H9 (cell line): ENCODE data around the gene RAB5IF. TPM values are rescaled to one million over a fixed set of nuclear protein-coding genes. Genes with fewer than 3 reads are reported as not detected.

Source experiments
- DNase-seq: peaks from one replicate; pipeline ENCODE4 v3.0.0-alpha.2; 2017
- H2AFZ ChIP-seq: one replicate; pipeline ENCODE4 v1.6.1; 2013; ENCODE audit warnings: mild to moderate bottlenecking, low read length, control low read depth, moderate library complexity
- H2AK5ac ChIP-seq: 2 replicates; pipeline ENCODE4 v1.6.1; 2013; ENCODE audit warnings: low read length, control low read depth, mixed read lengths; ENCODE audit not compliant: insufficient read length
- H2BK120ac ChIP-seq: one replicate; pipeline ENCODE4 v1.6.1; 2013; ENCODE audit warnings: low read depth, mild to moderate bottlenecking, low read length, control low read depth, inconsistent platforms; ENCODE audit not compliant: poor library complexity, severe bottlenecking
- H2BK12ac ChIP-seq: 2 replicates; pipeline ENCODE4 v1.6.1; 2013; ENCODE audit warnings: low read length, control low read depth, mixed read lengths, low read depth; ENCODE audit not compliant: insufficient read length
- H2BK15ac ChIP-seq: 2 replicates; pipeline ENCODE4 v1.6.1; 2013; ENCODE audit warnings: low read depth, low read length, control low read depth
- H2BK20ac ChIP-seq: one replicate; pipeline ENCODE4 v1.6.1; 2013; ENCODE audit warnings: low read depth, mild to moderate bottlenecking, low read length, control low read depth, inconsistent platforms; ENCODE audit not compliant: poor library complexity, severe bottlenecking
- H2BK5ac ChIP-seq: 2 replicates; pipeline ENCODE4 v1.6.1; 2013; ENCODE audit warnings: low read length, control low read depth, mixed read lengths; ENCODE audit not compliant: insufficient read length
- H3K14ac ChIP-seq: 2 replicates; pipeline ENCODE4 v1.6.1; 2013; ENCODE audit warnings: low read length, control low read depth; ENCODE audit not compliant: insufficient read depth
- H3K18ac ChIP-seq: 2 replicates; pipeline ENCODE4 v1.6.1; 2013; ENCODE audit warnings: low read depth, mild to moderate bottlenecking, mixed read lengths, low read length, control low read depth; ENCODE audit not compliant: insufficient read length
- H3K23ac ChIP-seq: 2 replicates; pipeline ENCODE4 v1.6.1; 2013; ENCODE audit warnings: low read length, control low read depth, mixed read lengths, low read depth; ENCODE audit not compliant: insufficient read length
- H3K23me2 ChIP-seq: 2 replicates; pipeline ENCODE4 v1.6.1; 2013; ENCODE audit warnings: low read depth, mild to moderate bottlenecking, mixed read lengths, low read length, control low read depth; ENCODE audit not compliant: insufficient read length, poor library complexity, severe bottlenecking
- H3K27ac ChIP-seq: 2 replicates; pipeline ENCODE4 v1.5.1; 2013; ENCODE audit warnings: low read length, control low read depth, mixed read lengths, low read depth; ENCODE audit not compliant: insufficient read length
- H3K27me3 ChIP-seq: 2 replicates; pipeline ENCODE4 v1.6.1; 2013; ENCODE audit warnings: low read length, control low read depth, inconsistent platforms; ENCODE audit not compliant: insufficient read depth
- H3K4ac ChIP-seq: 2 replicates; pipeline ENCODE4 v1.6.1; 2013; ENCODE audit warnings: low read depth, mild to moderate bottlenecking, control low read depth, inconsistent platforms, low read length, moderate library complexity
- H3K4me1 ChIP-seq: 2 replicates; pipeline ENCODE4 v1.6.1; 2013; ENCODE audit warnings: low read length, control low read depth, inconsistent platforms; ENCODE audit not compliant: insufficient read depth
- H3K4me2 ChIP-seq: 2 replicates; pipeline ENCODE4 v1.6.1; 2013; ENCODE audit warnings: low read length, control low read depth, mixed read lengths; ENCODE audit not compliant: insufficient read length, insufficient read depth
- H3K56ac ChIP-seq: 2 replicates; pipeline ENCODE4 v1.6.1; 2013; ENCODE audit warnings: low read depth, mild to moderate bottlenecking, mixed read lengths, low read length, control low read depth; ENCODE audit not compliant: insufficient read length
- H3K79me1 ChIP-seq: 2 replicates; pipeline ENCODE4 v1.6.1; 2013; ENCODE audit warnings: low read depth, mild to moderate bottlenecking, moderate library complexity, low read length, control low read depth, inconsistent platforms; ENCODE audit not compliant: insufficient read depth, poor library complexity, severe bottlenecking
- H3K79me2 ChIP-seq: 2 replicates; pipeline ENCODE4 v1.6.1; 2013; ENCODE audit warnings: low read length, control low read depth, inconsistent platforms; ENCODE audit not compliant: insufficient read depth
- H3K9ac ChIP-seq: 2 replicates; pipeline ENCODE4 v1.6.1; 2013; ENCODE audit warnings: low read length, control low read depth, mixed read lengths; ENCODE audit not compliant: insufficient read length; ENCODE audit errors: extremely low read depth
- H3K9me3 ChIP-seq: one replicate; pipeline ENCODE4 v1.6.1; 2013; ENCODE audit warnings: low read depth, low read length, inconsistent platforms; ENCODE audit not compliant: control insufficient read depth
- H3T11ph ChIP-seq: one replicate; pipeline ENCODE4 v1.6.1; 2013; ENCODE audit warnings: mild to moderate bottlenecking, low read length, control low read depth, inconsistent platforms
- H4K20me1 ChIP-seq: one replicate; pipeline ENCODE4 v1.6.1; 2013; ENCODE audit not compliant: control insufficient read depth, insufficient read length, insufficient read depth
- H4K5ac ChIP-seq: 2 replicates; pipeline ENCODE4 v1.6.1; 2013; ENCODE audit warnings: low read depth, mild to moderate bottlenecking, mixed read lengths, low read length, control low read depth; ENCODE audit not compliant: insufficient read length
- H4K8ac ChIP-seq: replicated peaks from 2 replicates; pipeline ENCODE4 v1.6.1; 2013; ENCODE audit warnings: low read length, control low read depth, mixed read lengths, low read depth; ENCODE audit not compliant: insufficient read length
- H4K91ac ChIP-seq: 2 replicates; pipeline ENCODE4 v1.6.1; 2013; ENCODE audit warnings: low read depth, mild to moderate bottlenecking, moderate library complexity, mixed read lengths, low read length, control low read depth; ENCODE audit not compliant: insufficient read length
- H3K27ac Mint-ChIP-seq, 3 experiments: 2 replicates in 2 of 3; 3 replicates in 1 of 3; pipeline ENCODE4 v1.8.0; 2020 to 2021; ENCODE audit warnings: mixed read lengths in 3 of 3, mild to moderate bottlenecking in 1 of 3, moderate library complexity in 1 of 3
- H3K27me3 Mint-ChIP-seq: 2 replicates; pipeline ENCODE4 v1.8.0; 2021; ENCODE audit warnings: low read depth, mild to moderate bottlenecking, moderate library complexity, mixed read lengths
- H3K36me3 Mint-ChIP-seq, 3 experiments: 2 replicates in 2 of 3; 3 replicates in 1 of 3; pipeline ENCODE4 v1.8.0; 2020 to 2021; ENCODE audit warnings: low read depth in 3 of 3, mixed read lengths in 3 of 3; ENCODE audit not compliant: insufficient read depth in 1 of 3
- H3K4me1 Mint-ChIP-seq, 2 experiments: 2 replicates each; pipeline ENCODE4 v1.8.0; 2020; ENCODE audit warnings: mixed read lengths in 2 of 2
- H3K4me3 Mint-ChIP-seq, 2 experiments: 2 replicates in 1 of 2; 3 replicates in 1 of 2; pipeline ENCODE4 v1.8.0; 2020 to 2021; ENCODE audit warnings: mild to moderate bottlenecking in 2 of 2, mixed read lengths in 2 of 2, moderate library complexity in 1 of 2
- H3K9me3 Mint-ChIP-seq, 2 experiments: 2 replicates in 1 of 2; 3 replicates in 1 of 2; pipeline ENCODE4 v1.8.0; 2020; ENCODE audit warnings: mild to moderate bottlenecking in 2 of 2, mixed read lengths in 2 of 2, moderate library complexity in 1 of 2
- CTCF ChIP-seq: fragments of 200-600 bp; sonication (generic); conservative IDR thresholded peaks from 3 replicates; pipeline ENCODE4 v1.8.0; 2021; ENCODE audit warnings: antibody characterized with exemption, mild to moderate bottlenecking
- WGBS: extraction: QIAGEN DNeasy Blood & Tissue Kit; methylation state at CpG from one replicate; pipeline ENCODE4 v1.1.7; 2013; ENCODE audit warnings: missing lambda C conversion rate, low lambda C conversion rate, mixed read lengths; ENCODE audit not compliant: insufficient read length; ENCODE audit errors: extremely low coverage; 5-methylcytosine and 5-hydroxymethylcytosine counted together
- total RNA-seq: library from RNA; stranded (reverse); gene quantifications from 2 replicates; pipeline ENCODE4 v1.2.1, GENCODE V29; 2021

RAB5IF gene
- total RNA-seq, 1 experiment from 2014 or later = 96.5 TPM

DNA sequence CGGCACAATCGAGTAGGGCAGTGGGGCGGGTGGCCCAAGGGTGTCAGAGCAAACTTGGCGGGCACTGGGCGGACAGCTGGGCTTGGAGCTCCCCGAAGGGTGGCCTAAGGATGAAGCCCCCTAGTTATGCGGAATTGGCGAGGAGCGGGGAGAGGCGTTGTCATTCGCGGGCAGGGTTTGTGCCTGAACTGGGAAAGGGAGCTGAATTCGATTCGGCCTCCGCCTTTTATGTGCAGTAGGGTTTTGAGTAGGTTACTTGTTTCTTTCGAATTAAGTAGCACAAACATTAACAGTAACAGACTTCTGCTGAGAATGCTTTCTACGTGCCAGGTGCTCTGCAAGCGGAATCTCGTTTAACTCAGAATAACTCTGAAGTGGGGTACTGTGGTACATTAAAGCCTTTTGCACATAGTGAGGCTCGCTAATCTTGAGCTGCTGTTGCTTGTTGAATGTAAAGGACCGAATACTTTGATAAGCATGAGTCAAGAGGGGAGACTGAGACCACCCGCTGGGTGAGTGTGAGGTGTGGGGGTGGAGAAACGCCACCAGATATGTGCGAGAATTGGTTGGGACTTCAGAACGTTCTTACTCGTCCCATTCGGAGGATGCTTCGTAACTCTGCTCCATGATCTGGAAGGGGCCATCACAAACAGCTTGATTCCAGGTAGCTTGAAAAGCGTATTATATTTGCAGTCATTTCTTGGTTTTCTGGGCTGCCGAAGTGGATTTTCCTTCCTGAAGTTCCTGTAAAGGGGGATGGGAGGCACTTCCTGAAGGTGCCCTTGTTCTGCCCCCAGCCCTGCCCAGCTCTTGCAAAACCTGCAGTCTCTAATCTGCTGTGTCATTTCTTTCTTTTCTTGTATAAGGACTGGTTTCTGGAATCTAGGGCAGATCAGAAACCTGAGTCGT lies 833 bp downstream of the RAB5IF start:
- DNase-seq = no peak
- H3K56ac ChIP-seq = no peak overlapping the region
- H3K27me3 Mint-ChIP-seq = peaks cover 4% of the 10 kb centered on the region
- H2BK120ac ChIP-seq = no peak overlapping the region
- no peak overlapping the region for H2AK5ac ChIP-seq
- H2BK20ac ChIP-seq = no peak overlapping the region
- no peak overlapping the region for H2BK12ac ChIP-seq
- peak overlapping the region; percentile 99 for H3K4me3 Mint-ChIP-seq
- peaks cover 17 to 20% of the 10 kb centered on the region in 2 experiments for H3K4me1 Mint-ChIP-seq
- WGBS = no CpG with 5 or more reads among the region's 31 CpGs
- H2BK5ac ChIP-seq = no peak overlapping the region
- H3K9me3 ChIP-seq = no peaks in the 10 kb centered on the region
- no peak overlapping the region for H3K23ac ChIP-seq
- H3K27me3 ChIP-seq = no peaks in the 10 kb centered on the region
- peaks cover 19% of the 10 kb centered on the region for H3K79me2 ChIP-seq
- H3K27ac ChIP-seq = no peak overlapping the region
- peak overlapping the region; percentile 64 for H3K14ac ChIP-seq
- H3K4ac ChIP-seq = no peak overlapping the region
- TF ChIP-seq CTCF = no peak
- no peak overlapping the region for H4K5ac ChIP-seq
- no peaks in the 10 kb centered on the region for H3K9me3 Mint-ChIP-seq
- H3K79me1 ChIP-seq = peaks cover 4% of the 10 kb centered on the region
- no peaks in the 10 kb centered on the region for H4K20me1 ChIP-seq
- peak overlapping the region; percentile 91 for H3K4me2 ChIP-seq
- H3K27ac Mint-ChIP-seq = peak overlapping the region; percentile 95 to 98 (median 98)
- no peak overlapping the region for H2BK15ac ChIP-seq
- no peak overlapping the region for H4K91ac ChIP-seq
- H3K18ac ChIP-seq = no peak overlapping the region
- H3K23me2 ChIP-seq = peaks cover 6% of the 10 kb centered on the region
- H2AFZ ChIP-seq = no peak overlapping the region
- no peak overlapping the region for H4K8ac ChIP-seq
- H3K36me3 Mint-ChIP-seq = peaks cover 19 to 45% (median 39%) of the 10 kb centered on the region in 3 experiments; a peak in 6 of 7 replicates
- no peak overlapping the region for H3T11ph ChIP-seq
- H3K4me1 ChIP-seq = no peaks in the 10 kb centered on the region
- peak overlapping the region; percentile 63 for H3K9ac ChIP-seq
